Breast epithelium (tissue), 3 donors: ENCODE data around the gene ASPA.

Source experiments
- POLR2A ChIP-seq: fragments of 450-650 bp; IDR thresholded peaks from one replicate; pipeline ENCODE4 v1.6.1; 2016; ENCODE audit warnings: antibody characterized with exemption, mild to moderate bottlenecking, moderate library complexity
- POLR2AphosphoS5 ChIP-seq, 3 donors: sonication (generic); formaldehyde crosslinking; IDR thresholded peaks; one replicate each; pipeline ENCODE4 v1.6.1; 2017; ENCODE audit warnings: antibody characterized with exemption in 3 of 3
- TF ChIP-seq, protein P1 (sequence below), 3 donors: fragments of 450-650 bp; IDR thresholded peaks; one replicate each; pipeline ENCODE4 v1.5.1; 2016 to 2017; ENCODE audit warnings: antibody characterized with exemption in 3 of 3, mild to moderate bottlenecking in 3 of 3, moderate library complexity in 3 of 3

- TF ChIP-seq, protein P1, sequence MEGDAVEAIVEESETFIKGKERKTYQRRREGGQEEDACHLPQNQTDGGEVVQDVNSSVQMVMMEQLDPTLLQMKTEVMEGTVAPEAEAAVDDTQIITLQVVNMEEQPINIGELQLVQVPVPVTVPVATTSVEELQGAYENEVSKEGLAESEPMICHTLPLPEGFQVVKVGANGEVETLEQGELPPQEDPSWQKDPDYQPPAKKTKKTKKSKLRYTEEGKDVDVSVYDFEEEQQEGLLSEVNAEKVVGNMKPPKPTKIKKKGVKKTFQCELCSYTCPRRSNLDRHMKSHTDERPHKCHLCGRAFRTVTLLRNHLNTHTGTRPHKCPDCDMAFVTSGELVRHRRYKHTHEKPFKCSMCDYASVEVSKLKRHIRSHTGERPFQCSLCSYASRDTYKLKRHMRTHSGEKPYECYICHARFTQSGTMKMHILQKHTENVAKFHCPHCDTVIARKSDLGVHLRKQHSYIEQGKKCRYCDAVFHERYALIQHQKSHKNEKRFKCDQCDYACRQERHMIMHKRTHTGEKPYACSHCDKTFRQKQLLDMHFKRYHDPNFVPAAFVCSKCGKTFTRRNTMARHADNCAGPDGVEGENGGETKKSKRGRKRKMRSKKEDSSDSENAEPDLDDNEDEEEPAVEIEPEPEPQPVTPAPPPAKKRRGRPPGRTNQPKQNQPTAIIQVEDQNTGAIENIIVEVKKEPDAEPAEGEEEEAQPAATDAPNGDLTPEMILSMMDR (IDR thresholded peaks at IDR 0.05): no peak
- TF ChIP-seq POLR2A (no peak), POLR2AphosphoS5 (IDR thresholded peaks at IDR 0.05) (no peak)
Measured at GRCh38 chr17:3447625-3448024, 28.2 kb upstream of the ASPA start.
